DMS79 treated with DMSO at 0.1 percent for 48 hours (cell line): ENCODE results near the gene MCU.

Experiments used
- DNase-seq: peaks from one replicate; lab custom pipeline; 2025; lab: John Stamatoyannopoulos, UW

The MCU gene

GRCh38 chr10:72846238-72846637 is 154.3 kb downstream of the MCU start:
- DNase-seq = no peak

GRCh38 chr10:72847681-72848080 is 155.7 kb downstream of the MCU start:
- DNase-seq = no peak

- no peak for DNase-seq
Measured at GRCh38 chr10:72850861-72851260, 158.9 kb downstream of the MCU start.

GRCh38 chr10:72851509-72851908 is 159.6 kb downstream of the MCU start:
- DNase-seq = no peak

- DNase-seq = no peak
Measured at GRCh38 chr10:72852508-72852907, 160.6 kb downstream of the MCU start.

GRCh38 chr10:72855129-72855528 is 163.2 kb downstream of the MCU start:
- DNase-seq = no peak

GRCh38 chr10:72855790-72856189 is 163.8 kb downstream of the MCU start:
- no peak for DNase-seq

GRCh38 chr10:72858067-72858466 is 166.1 kb downstream of the MCU start:
- no peak for DNase-seq

- no peak for DNase-seq
Measured at GRCh38 chr10:72862957-72863356, 171.0 kb downstream of the MCU start.

GRCh38 chr10:72875250-72876055 is 183.5 kb downstream of the MCU start:
- peak; percentile 12 for DNase-seq

GRCh38 chr10:72879245-72879644 is 187.3 kb downstream of the MCU start:
- DNase-seq = no peak

GRCh38 chr10:72881291-72881690 is 189.3 kb downstream of the MCU start:
- DNase-seq = no peak

GRCh38 chr10:72883861-72884260 is 191.9 kb downstream of the MCU start:
- DNase-seq = no peak

- no peak for DNase-seq
Measured at GRCh38 chr10:72885953-72886352, 194.0 kb downstream of the MCU start.

- no peak for DNase-seq
Measured at GRCh38 chr10:72886621-72887020, 194.7 kb downstream of the MCU start.

- DNase-seq = no peak
Measured at GRCh38 chr10:72887043-72887442, 195.1 kb downstream of the MCU start.

GRCh38 chr10:72888151-72888638 is 196.3 kb downstream of the MCU start:
- no peak for DNase-seq

- peak; percentile 68 for DNase-seq
Measured at GRCh38 chr10:72889391-72889831, 197.5 kb downstream of the MCU start.

- DNase-seq = no peak
Measured at GRCh38 chr10:72890086-72890485, 198.1 kb downstream of the MCU start.

- DNase-seq = no peak
Measured at GRCh38 chr10:72893136-72893798, 201.3 kb downstream of the MCU start, which contains the start of gene OIT3. TSS of gene OIT3 (plus strand) at chr10:72893739. CDS start at chr10:72893799, 60 bp downstream.

GRCh38 chr10:72895236-72895850 is 203.4 kb downstream of the MCU start:
- DNase-seq = no peak

- no peak for DNase-seq
Measured at GRCh38 chr10:72898616-72899015, 206.7 kb downstream of the MCU start.

GRCh38 chr10:72899545-72899944 is 207.6 kb downstream of the MCU start:
- DNase-seq = no peak
